ENCODE data around the gene GTF2E1.

GTF2E1 gene

DNA sequence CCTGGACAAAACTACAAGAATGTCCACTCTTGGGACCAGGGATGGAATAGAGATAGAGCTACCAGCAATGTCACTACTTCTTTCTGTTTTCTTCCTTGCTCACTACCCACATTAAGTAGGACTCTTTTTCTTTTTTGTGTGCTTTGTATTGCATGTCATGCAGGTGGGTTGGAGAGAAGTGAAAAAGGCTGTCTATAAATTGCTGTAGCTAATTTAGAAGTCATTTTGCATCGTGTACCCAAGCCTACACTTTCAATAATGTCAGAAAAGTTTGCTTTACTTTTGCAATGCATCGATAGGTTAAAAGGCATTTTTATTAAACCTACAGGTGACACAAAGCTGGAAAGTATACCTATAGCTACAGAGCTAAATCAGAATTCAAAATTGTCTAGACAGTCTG lies 58.9 kb downstream of the GTF2E1 start:
- no peak for DNase-seq

DNA sequence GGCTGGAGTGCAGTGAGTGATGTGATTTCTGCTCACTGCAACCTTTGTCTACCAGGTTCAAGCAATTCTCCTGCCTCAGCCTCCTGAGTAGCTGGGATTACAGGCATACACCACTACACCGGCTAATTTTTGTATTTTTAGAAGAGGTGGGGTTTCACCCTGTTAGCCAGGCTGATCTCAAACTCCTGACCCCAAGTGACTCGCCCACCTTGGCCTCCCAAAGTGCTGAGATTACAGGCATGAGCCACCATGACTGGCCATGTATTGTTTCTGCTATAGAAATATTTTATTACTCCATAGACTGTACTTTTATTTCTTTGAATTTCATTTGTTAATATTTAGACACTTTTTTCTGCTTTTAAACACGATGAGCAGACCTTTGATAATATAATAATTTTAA lies 60.4 kb downstream of the GTF2E1 start:
- DNase-seq, result no peak

DNA sequence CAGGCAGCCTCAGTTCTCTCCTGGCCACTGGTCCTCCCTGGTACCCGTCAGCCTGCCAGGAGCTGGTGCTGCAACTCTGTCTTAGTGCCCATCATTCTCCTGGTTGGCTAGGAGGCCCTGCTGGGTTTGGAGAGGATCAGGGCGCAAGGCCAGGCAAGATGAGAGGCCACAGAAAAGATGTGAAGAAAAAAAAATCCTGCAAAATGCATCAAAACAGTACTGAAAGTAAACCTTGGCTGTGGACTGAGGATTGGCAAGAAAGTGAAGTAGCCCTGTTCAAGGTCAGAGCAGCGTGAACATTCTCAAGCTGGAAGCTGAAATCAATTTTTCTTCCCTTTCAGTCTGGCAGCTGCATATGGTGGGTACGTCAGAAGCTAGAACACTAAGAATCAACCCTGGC lies 74.2 kb downstream of the GTF2E1 start:
- no peak for DNase-seq

DNA sequence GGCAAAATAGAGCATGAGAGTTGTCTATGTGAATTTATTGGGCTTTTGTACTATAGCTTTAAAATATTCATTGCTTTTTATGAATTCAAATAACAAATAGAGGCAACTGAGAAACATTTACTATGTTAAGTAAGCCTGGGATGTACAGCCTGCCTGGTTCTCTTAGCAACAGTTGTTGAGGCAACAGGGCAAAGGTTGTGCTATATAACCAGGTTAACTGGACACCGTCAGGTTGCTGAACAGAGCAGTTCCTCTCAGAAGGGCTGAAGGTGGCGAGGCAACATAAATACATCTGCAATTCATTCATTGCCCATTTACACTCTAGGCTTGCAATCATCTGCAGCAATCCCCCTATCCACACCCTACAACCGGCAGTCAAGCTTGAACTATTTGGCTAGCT lies 78.2 kb downstream of the GTF2E1 start:
- no peak for DNase-seq

DNA sequence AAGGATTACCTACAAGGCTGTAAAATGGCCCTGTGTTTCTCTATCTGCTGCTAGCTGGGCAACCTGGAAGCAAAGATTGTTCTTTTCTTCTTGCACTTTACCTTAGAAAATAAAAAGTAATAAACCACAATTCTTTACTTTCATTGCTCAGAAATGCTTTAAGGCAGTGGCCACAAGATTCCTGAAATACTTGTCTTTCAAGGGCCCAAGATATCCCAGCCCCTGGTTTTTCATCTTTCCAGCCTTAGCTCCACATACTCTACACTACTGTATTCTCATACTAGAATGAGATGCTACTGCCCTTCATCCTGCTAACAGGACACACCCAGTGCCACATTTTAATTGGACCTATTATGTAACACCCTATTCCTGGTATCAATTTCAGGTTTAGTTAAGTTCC lies 78.9 kb downstream of the GTF2E1 start:
- DNase-seq, result no peak

DNA sequence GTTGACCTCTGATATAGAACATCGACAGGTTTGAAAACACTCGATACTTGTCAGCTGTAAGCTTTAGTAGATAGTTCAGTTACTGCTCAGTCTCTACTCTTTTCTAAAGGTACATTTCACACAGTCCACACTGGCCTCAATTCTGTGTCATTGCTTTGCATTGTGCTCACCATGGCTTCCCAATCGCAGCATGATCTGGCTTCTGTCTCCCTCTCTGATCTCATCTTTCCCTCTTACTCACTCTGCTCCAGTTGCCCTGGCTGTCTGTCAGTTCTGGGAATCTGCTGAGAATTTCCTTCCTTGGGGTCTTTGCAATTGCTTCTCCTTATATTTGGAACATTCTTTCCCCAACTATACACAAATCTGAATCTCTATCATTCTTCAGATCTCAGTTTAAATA lies 80.6 kb downstream of the GTF2E1 start:
- DNase-seq, result no peak

DNA sequence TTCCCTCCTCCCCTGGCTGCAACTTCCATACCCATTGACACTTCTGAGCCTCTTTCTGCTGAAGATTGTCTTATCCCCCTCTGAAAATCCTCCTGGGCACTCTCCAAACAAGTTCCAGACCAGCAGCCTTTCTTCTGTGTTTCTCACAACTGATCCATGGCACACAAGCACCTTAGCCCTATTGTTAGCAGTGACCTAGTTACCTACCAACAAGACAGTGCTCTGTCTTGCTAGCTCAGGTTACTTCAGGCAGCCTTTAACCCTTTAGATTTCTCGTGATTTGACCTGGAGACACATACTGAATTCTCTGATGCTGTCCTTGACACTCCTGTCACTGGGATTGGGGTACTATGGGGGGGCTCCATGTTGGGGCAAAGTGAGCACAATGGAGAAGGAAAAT lies 82.1 kb downstream of the GTF2E1 start:
- no peak for DNase-seq

DNA sequence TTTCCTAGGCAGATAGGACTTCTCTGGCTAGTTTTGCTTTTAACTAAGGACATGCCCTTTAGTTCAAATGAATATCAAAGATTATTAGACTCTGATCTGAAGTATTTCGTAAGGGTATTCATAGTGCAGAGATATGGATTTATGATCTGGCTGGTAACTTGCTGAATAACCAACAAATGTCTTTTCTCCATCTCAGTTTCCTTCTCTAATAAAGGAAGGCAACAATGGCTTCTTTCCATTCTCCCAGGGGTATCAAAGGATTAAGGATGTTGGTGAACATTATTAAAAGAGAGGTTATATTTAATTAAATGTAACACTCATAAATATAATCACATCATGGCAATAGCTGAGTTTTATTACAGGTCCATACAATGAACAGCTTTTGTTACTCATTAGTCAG lies 86.3 kb downstream of the GTF2E1 start:
- DNase-seq, result no peak

DNA sequence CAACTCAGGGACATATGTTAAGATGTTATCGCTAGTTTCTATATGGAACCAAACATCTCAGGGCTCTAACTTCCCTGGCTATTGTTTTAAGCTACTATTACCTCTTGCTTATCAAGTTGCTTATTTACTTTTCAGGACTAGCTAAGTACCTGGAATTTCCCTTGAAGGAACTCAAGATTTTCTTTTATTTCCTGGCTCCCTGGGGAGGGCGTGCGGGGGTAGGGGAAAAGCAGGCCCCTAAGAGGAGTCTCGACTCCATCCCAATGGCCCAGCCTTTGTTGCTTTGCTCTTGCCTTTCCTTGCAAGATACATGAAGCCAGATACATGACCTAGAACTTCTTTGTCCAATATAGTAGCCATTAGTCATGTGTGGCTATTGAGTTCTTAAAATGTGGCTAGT lies 88.5 kb downstream of the GTF2E1 start:
- DNase-seq, result no peak

Data from MV-4-11 (cell line).